Erythroblast (primary cell): ENCODE results near the gene COG1.

ENCODE experiments used
- DNase-seq, 2 experiments: peaks; one replicate each; lab custom pipeline; 2025; lab: John Stamatoyannopoulos, UW
- GATA1 ChIP-seq: IDR thresholded peaks from 2 replicates; pipeline ENCODE4 v1.6.1; 2011; ENCODE audit warnings: low read depth, mild to moderate bottlenecking, control low read depth, low read length, moderate library complexity
- POLR2A ChIP-seq: IDR thresholded peaks from 2 replicates; pipeline ENCODE4 v1.6.1; 2011; ENCODE audit warnings: mild to moderate bottlenecking, low read length

The COG1 gene

DNA sequence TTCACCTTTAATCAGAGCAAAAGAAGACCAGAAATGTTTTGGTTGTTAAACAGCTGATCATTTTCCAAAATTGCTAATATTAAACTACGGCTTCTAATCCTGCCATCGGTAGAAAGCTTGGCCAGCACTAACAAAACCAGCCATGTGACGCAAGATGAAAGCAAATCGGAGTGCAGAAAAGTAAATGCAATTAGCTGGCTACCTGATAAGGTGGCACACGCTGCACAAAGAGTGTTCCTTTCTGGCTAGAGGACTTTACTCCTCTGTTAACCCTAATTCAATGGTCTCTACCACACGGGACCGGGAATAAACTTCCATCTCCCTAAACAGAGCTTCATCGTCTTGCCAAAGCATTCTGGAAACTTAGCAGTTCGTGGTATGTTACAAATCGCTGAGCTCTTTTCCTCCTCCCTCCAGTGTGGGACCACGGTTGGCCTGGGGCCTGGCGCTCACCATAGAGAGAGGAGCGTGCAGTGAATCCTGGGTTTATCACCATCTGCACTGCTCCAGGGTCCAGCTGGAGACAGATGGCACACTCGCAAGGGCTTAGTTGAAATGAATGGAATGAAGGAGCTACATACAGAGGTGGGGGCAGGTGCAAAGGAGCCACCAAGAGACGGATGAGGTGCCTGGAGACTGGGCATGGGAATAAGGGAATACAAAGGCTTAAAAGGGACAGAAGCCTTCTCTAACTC is 10.1 kb upstream of the COG1 start:
- TF ChIP-seq GATA1 (no peak), POLR2A (no peak)
- no peak for DNase-seq

DNA sequence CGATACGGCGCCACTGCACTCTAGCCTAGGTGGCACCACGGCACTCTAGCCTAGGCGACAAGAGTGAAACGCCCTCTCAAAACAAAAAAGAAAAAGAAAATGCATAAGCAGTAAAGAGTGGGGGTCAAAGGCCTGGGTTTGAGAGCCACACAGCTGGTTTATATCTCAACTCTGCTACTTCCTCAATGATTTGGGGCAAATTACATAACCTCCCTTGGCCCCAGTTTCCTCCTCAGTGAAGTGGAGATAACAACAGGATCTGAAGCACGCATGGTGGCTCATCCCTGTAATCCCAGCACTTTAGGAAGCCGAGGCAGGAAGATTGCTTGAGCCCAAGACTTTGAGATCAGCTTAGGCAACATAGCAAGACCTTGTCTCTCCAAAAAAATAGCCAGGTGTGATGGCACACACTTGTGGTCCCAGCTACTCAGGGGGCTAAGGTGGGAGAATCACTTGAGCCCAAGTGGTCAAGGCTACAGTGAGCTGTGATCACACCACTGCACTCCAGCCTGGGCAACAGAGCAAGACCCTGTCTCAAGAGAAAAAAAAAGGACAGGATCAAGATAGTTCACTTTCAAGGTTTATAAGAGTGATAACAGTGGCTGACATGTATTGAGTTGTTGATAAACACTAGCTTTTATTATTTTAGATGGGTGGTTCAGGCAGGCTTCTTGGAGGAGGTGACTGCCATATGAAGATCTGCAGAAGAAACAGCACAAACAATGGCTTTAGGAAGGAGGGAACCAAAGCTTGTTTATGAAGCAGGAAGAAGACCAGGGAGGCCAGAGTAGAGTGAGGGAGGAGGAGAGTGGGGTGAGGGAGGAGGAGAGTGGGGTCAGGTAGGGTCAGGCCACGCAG is 8.5 kb upstream of the COG1 start:
- TF ChIP-seq POLR2A (no peak), GATA1 (no peak)
- peak in 1 of 2 experiments; percentile 24 for DNase-seq

DNA sequence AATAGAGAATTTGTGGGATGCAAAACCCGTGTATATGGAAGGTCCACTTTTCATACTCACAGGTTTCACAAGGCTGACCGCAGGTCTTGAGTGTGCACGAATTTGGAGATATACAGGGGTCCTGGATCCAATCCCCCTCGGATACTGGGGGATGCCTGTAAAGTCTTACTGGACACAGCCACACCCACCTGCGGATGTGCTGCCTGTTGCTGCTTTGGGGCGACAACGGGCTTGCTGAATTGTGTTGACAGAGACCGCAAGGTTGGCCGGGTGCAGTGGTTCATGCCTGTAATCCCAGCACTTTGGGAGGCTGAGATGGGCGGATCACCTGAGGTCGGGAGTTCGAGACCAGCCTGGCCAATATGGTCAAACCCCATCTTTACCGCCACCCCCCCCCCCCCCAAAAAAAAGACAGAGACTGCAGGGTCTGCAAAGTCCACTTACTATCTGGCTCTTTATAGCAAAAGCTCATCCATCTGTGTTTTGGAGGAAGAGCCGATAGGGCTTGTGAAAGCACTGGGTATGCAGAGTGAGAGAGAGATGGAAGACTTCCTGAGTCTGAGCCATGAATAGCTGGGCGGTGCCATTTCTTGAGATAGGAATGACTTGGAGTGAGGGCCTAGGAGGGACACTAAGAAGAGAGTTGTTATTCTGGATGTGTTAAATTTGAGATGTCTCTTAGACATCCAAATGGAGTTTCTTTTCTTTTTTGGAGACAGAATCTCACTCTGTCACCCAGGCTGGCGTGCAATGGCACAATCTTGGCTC is 6.4 kb upstream of the COG1 start:
- no peak for DNase-seq

GRCh38 chr17:73187203-73187769 is 5.6 kb upstream of the COG1 start:
- TF ChIP-seq POLR2A (no peak), GATA1 (no peak)
- no peak for DNase-seq

More for the DNA sequence above, 6.4 kb upstream of the COG1 start:
- TF ChIP-seq POLR2A = no peak

DNA sequence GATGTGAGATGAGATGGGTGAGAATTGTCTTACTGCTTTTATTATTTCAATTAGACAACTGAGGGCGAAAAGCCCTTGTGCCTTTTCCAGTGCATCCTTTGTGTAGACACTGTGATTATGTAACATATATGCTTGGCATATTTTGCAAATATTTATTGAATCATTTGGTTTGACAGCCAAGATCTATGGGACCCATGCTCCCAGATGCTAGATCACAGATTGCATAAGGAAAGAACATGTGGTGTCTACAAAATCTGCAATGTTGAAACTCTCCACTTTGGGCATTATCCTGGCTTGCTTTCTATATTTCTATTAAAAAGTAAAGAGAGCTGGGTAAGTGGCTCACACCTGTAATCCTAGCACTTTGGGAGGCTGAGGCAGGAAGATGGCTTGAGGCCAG is 4.8 kb upstream of the COG1 start:
- DNase-seq = no peak
- TF ChIP-seq POLR2A = no peak
- no peak for TF ChIP-seq GATA1

DNA sequence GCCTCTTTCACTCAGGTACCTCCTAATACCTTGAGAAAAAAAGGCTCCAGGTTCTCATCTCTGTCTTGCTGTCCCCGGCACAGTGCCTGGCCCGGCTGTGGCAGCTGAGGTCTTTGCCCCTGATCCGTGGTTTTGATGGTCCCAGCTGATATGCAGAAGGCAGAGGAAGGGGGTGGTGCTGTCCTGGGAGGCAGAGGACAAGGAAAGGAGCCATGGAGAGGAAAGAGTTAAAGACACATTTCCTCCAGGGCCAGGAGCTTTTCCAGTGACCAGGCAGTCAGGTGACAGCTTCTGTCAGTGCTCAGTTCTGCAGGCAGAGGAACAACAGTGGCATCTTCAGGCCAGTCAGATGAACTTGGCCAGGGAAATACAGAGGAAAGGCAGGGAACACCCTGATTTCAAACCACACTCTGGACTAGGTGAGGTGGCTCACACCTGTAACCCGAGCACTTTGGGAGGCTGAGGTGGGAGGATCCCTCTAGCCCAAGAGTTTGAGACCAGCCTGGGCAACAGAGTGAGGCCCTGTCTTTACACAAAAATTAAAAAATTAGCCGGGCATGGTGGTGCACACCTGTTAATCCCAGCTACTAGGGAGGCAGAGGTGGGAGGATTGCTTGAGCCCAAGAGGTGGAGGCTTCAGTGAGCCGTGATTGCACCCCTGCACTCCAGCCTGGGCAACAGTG is 3.3 kb upstream of the COG1 start:
- TF ChIP-seq GATA1 = no peak
- TF ChIP-seq POLR2A = no peak
- DNase-seq = peak; percentile 32 to 34

DNA sequence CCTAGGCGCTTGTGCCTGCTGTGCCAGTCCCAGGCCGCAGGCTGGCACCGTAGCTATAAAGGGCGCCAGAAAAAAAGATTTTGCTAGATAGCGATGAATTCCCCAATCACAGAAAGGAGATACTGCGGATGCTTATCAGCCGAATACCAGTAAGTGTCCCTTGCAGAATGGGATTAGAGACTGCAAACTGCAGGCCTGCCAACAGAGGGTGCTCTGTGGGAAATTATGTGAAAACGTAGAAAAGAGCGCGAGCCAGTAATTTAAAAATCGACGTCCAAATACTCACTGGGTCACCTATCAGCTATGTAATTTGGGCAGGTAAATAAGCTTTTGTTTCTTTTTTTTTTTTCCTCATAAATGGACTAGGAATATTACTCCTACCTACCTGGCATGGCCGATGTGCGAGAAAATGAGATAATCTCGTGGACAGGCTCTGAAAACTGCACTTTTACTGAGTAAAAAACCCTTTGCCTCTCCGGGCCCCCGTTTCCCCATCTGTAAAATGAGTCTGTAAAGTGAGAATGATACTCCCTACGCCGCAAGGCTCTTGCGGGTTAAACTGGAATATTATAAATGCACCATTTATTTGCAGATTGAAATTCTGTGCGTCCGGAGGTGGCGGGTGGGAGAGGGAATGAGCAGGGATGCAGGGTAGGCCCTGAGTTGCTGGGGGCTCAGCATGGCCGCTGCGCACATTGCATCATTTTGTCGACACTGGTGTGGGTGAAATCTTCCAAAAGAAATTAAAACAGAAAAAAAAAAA is 1.2 kb upstream of the COG1 start:
- no peak for TF ChIP-seq POLR2A
- TF ChIP-seq GATA1 = no peak
- DNase-seq = peak; percentile 85 to 87

GRCh38 chr17:73192206-73192893 is 505 bp upstream of the COG1 start:
- DNase-seq = peak; percentile 89 to 91
- peak; percentile 69 for TF ChIP-seq POLR2A
- no peak for TF ChIP-seq GATA1

DNA sequence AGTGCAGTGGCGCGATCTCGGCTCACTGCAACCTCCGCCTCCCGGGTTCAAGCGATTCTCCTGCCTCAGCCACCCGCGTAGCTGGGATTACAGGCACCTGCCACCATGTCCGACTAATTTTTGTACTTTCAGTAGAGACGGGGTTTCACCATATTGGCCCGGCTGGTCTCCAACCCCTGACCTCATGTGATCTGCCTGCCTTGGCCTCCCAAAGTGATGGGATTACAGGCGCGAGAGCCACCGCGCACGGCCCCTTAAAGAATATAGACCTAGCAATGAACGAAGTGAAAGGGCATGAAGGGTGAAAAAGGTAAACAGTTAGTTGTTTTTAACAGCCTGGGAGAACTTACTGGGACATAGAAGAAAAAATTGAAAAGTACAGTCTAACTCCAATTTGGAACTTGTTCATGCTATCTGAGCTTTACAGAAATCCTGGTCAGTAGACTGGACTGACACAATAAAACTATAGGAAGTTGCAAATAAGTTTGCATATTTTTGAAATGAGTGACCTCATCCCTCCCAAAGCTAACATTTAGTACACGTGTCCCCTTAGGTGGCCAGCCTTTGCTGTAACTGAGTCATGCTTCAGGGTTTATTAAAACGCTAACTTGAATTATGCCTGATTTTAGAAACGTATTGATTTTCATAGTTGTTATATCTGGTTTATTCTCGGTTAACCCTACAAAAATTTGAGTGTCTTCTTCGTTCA is 1.8 kb downstream of the COG1 start:
- peak in 1 of 2 experiments; percentile 10 for DNase-seq
- TF ChIP-seq POLR2A (no peak), GATA1 (no peak)

DNA sequence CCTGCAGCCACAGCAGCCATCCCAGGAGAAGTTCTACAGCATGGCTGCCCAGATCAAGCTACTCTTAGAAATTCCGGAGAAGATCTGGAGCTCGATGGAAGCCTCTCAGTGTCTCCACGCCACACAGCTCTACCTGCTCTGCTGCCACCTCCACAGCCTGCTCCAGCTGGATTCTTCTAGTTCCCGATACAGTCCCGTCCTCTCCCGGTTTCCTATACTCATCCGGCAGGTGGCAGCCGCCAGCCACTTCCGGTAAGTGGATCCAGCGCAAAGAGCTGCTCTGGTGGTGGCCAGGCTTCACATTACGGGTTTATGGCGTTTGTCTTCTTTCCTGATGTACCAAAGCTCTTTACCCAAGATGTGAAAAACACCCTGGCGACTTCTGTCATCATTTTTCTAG is 3.6 kb downstream of the COG1 start:
- DNase-seq = peak; percentile 30 to 51
- TF ChIP-seq POLR2A (no peak), GATA1 (no peak)

- no peak for TF ChIP-seq GATA1
- no peak for TF ChIP-seq POLR2A
- DNase-seq = no peak
Measured at GRCh38 chr17:73197161-73197560, 4.3 kb downstream of the COG1 start.
